GM08714 (cell line): ENCODE data around the gene GPR63.

Experiments
- H3K4me3 ChIP-seq: fragments of 200-500 bp; sonication (Bioruptor generic); 2 replicates; pipeline ENCODE4 v1.5.1; 2014; ENCODE audit warnings: mild to moderate bottlenecking, low read length, inconsistent platforms
- ZNF274 ChIP-seq: IDR thresholded peaks from 2 replicates; pipeline ENCODE4 v1.6.1; 2012; ENCODE audit warnings: mild to moderate bottlenecking, low read depth, low read length

Gene GPR63

DNA sequence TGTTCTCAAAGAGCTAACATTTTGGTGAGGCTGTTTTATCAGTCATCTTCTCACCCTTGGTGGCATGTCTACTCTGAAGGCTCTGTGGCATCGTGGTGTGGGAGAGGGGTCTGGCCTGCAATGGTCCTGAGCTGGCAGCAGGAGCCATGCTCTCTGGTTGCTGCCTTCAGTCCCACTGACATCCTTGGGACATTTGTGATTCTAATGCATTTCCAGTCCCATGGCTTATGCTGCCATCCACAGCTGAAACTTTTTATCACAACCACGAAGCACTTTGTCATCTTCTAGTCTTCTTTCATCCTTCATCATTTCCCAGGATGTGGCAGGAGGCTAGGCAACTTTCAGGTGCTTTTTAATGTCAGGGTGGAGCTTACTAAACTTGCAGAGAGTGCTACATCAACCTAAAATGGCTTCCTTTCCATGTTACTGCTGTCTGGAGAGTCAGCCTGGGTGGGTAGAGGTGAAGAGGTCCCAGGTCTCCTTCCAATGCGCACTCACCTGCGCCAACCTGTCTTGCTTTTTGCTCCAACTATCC is 77.1 kb downstream of the GPR63 start:
- no peak overlapping the region for H3K4me3 ChIP-seq
- no peak for TF ChIP-seq ZNF274

DNA sequence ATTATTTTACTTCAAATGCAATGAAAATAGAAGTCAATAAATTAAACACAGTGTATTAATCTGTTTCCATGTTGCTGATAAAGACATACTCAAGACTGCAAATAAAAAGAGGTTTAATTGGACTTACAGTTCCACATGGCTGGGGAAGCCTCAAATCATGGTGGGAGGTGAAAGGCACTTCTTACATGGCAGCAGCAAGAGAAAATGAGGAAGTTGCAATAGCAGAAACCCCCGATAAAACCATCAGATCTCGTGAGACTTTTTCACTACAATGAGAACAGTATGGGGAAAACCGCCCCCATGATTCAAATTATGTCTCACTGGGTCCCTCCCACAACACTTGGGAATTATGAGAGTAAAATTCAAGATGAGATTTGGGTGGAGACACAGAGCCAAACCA is 82.2 kb downstream of the GPR63 start:
- no peak overlapping the region for H3K4me3 ChIP-seq
- no peak for TF ChIP-seq ZNF274

DNA sequence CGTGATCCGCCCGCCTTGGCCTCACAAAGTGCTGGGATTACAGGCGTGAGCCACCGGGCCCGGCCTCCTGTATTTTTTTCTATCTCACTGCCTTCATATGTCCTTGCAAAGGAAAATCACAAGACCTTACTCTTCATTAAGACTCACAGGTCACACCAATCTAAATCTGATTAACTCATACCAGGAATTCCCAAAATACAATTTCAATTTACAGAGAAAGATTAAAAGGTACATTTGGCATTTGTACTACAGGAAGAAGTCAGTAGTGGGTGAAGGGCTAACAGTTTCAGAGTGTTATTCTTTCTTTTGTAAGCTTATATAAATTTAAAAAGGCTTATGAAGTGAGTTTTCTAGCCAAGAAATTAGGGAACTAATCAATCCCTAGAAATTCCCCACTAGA is 87.4 kb downstream of the GPR63 start:
- no peak overlapping the region for H3K4me3 ChIP-seq
- no peak for TF ChIP-seq ZNF274
